Neural progenitor cell (in vitro differentiated cells): ENCODE measurements around the gene EPHA3. TPM values are rescaled to one million over a fixed set of nuclear protein-coding genes. Genes with fewer than 3 reads are reported as not detected.

Experiments used
- DNase-seq: peaks from one replicate; pipeline ENCODE4 v3.0.0-alpha.2; 2016; ENCODE audit warnings: low spot score
- H2AFZ ChIP-seq: fragments of 200-600 bp; sonication (generic); replicated peaks from 2 replicates; pipeline ENCODE4 v1.6.1; 2016; ENCODE audit warnings: antibody characterized with exemption
- H3F3A ChIP-seq: fragments of 200-600 bp; sonication (generic); 2 replicates; pipeline ENCODE4 v1.6.1; 2016; ENCODE audit warnings: antibody characterized with exemption, low read depth
- H3K27ac ChIP-seq: fragments of 200-600 bp; sonication (generic); 2 replicates; pipeline ENCODE4 v1.5.1; 2016; ENCODE audit warnings: mild to moderate bottlenecking
- H3K27me3 ChIP-seq: fragments of 200-600 bp; sonication (generic); 2 replicates; pipeline ENCODE4 v1.6.1; 2016; ENCODE audit warnings: mild to moderate bottlenecking, moderate library complexity
- H3K36me3 ChIP-seq: fragments of 200-600 bp; sonication (generic); 2 replicates; pipeline ENCODE4 v1.5.1; 2016
- H3K4me1 ChIP-seq: fragments of 200-600 bp; sonication (generic); 2 replicates; pipeline ENCODE4 v1.6.1; 2016; ENCODE audit warnings: mixed run types
- H3K4me2 ChIP-seq: fragments of 200-600 bp; sonication (generic); 2 replicates; pipeline ENCODE4 v1.6.1; 2016
- H3K4me3 ChIP-seq: fragments of 200-600 bp; sonication (generic); 2 replicates; pipeline ENCODE4 v1.5.1; 2016
- H3K79me2 ChIP-seq: fragments of 200-600 bp; sonication (generic); 2 replicates; pipeline ENCODE4 v1.6.1; 2016; ENCODE audit warnings: low read depth
- H3K9ac ChIP-seq: fragments of 200-600 bp; sonication (generic); 2 replicates; pipeline ENCODE4 v1.6.1; 2016
- H3K9me3 ChIP-seq: fragments of 200-600 bp; sonication (generic); 2 replicates; pipeline ENCODE4 v1.5.1; 2016; ENCODE audit warnings: low read depth
- H4K20me1 ChIP-seq: fragments of 200-600 bp; sonication (generic); 2 replicates; pipeline ENCODE4 v1.6.1; 2016; ENCODE audit warnings: low read depth
- H3K27ac Mint-ChIP-seq: 3 replicates; pipeline ENCODE4 v1.8.0; 2021; ENCODE audit warnings: mixed read lengths
- H3K27me3 Mint-ChIP-seq: 2 replicates; pipeline ENCODE4 v1.8.0; 2022; ENCODE audit warnings: low read depth, mild to moderate bottlenecking, inconsistent platforms, moderate library complexity, mixed read lengths; ENCODE audit not compliant: insufficient read depth
- H3K36me3 Mint-ChIP-seq: 3 replicates; pipeline ENCODE4 v1.8.0; 2021; ENCODE audit warnings: mixed read lengths
- H3K4me1 Mint-ChIP-seq: 3 replicates; pipeline ENCODE4 v1.8.0; 2021; ENCODE audit warnings: mixed read lengths
- H3K4me3 Mint-ChIP-seq: 3 replicates; pipeline ENCODE4 v1.8.0; 2021; ENCODE audit warnings: mild to moderate bottlenecking, moderate library complexity, mixed read lengths
- H3K9me3 Mint-ChIP-seq: 3 replicates; pipeline ENCODE4 v1.8.0; 2020; ENCODE audit warnings: mixed read lengths
- CTCF ChIP-seq: fragments of 200-600 bp; sonication (generic); IDR thresholded peaks from 2 replicates; pipeline ENCODE4 v1.5.1; 2017; ENCODE audit warnings: antibody characterized with exemption, mild to moderate bottlenecking
- EZH2 ChIP-seq: fragments of 200-600 bp; sonication (generic); IDR thresholded peaks from 2 replicates; pipeline ENCODE4 v1.6.1; 2017; ENCODE audit warnings: antibody characterized with exemption, mild to moderate bottlenecking, moderate library complexity
- EZH2phosphoT487 ChIP-seq: fragments of 200-600 bp; sonication (generic); IDR thresholded peaks from 2 replicates; pipeline ENCODE4 v1.6.1; 2017; ENCODE audit warnings: antibody characterized with exemption
- total RNA-seq: library from RNA; depleted of rRNA; stranded (reverse); fragments of >200 nt; gene quantifications from 2 replicates; pipeline ENCODE4 v1.2.3, GENCODE V29; 2015; ENCODE audit warnings: low replicate concordance

The EPHA3 gene
- total RNA-seq, 1 donor from 2014 or later: 0.36 TPM

- no peak overlapping the region for H3K9ac ChIP-seq
- no peak overlapping the region for H3K4me2 ChIP-seq
- Mint-ChIP-seq H3K27me3 (no peaks in the 10 kb centered on the region), H3K36me3 (peaks cover 7% of the 10 kb centered on the region), H3K9me3 (peaks cover 3% of the 10 kb centered on the region), H3K4me1 (peaks cover 31% of the 10 kb centered on the region), H3K27ac (no peak overlapping the region), H3K4me3 (no peak overlapping the region)
- TF ChIP-seq CTCF (no peak), EZH2phosphoT487 (no peak), EZH2 (no peak)
- no peaks in the 10 kb centered on the region for H3K9me3 ChIP-seq
- no peak for DNase-seq
- H3F3A ChIP-seq: no peaks in the 10 kb centered on the region
- no peak overlapping the region for H3K4me3 ChIP-seq
- H3K36me3 ChIP-seq: no peaks in the 10 kb centered on the region
- H3K4me1 ChIP-seq: no peaks in the 10 kb centered on the region
- no peaks in the 10 kb centered on the region for H4K20me1 ChIP-seq
- no peak overlapping the region for H2AFZ ChIP-seq
- H3K79me2 ChIP-seq: no peaks in the 10 kb centered on the region
- H3K27ac ChIP-seq: no peak overlapping the region
- H3K27me3 ChIP-seq: no peaks in the 10 kb centered on the region
Observed at GRCh38 chr3:89252860-89253259, 145.4 kb downstream of the EPHA3 start.

- no peak for TF ChIP-seq CTCF
- TF ChIP-seq EZH2phosphoT487: no peak
- TF ChIP-seq EZH2: no peak
- peaks cover 25% of the 10 kb centered on the region for H3K4me1 Mint-ChIP-seq
- peaks cover 3% of the 10 kb centered on the region for H3K9me3 Mint-ChIP-seq
- no peak overlapping the region for H3K9ac ChIP-seq
- H4K20me1 ChIP-seq: no peaks in the 10 kb centered on the region
- no peak overlapping the region for H3K27ac Mint-ChIP-seq
- H3K4me2 ChIP-seq: no peak overlapping the region
- H3K9me3 ChIP-seq: no peaks in the 10 kb centered on the region
- H2AFZ ChIP-seq: no peak overlapping the region
- H3F3A ChIP-seq: no peaks in the 10 kb centered on the region
- peaks cover 7% of the 10 kb centered on the region for H3K36me3 Mint-ChIP-seq
- no peak overlapping the region for H3K4me3 ChIP-seq
- no peaks in the 10 kb centered on the region for H3K27me3 Mint-ChIP-seq
- H3K36me3 ChIP-seq: no peaks in the 10 kb centered on the region
- peaks cover 8% of the 10 kb centered on the region for H3K4me1 ChIP-seq
- H3K4me3 Mint-ChIP-seq: no peak overlapping the region
- DNase-seq: no peak
- no peaks in the 10 kb centered on the region for H3K27me3 ChIP-seq
- no peaks in the 10 kb centered on the region for H3K79me2 ChIP-seq
- H3K27ac ChIP-seq: no peak overlapping the region
Observed at GRCh38 chr3:89256395-89256794, 149.0 kb downstream of the EPHA3 start.

GRCh38 chr3:89256882-89257281, 149.5 kb downstream of the EPHA3 start:
- peaks cover 7% of the 10 kb centered on the region for H3K36me3 Mint-ChIP-seq
- H3K27ac Mint-ChIP-seq: no peak overlapping the region
- Histone ChIP-seq H2AFZ (peak overlapping the region; percentile 82), H3K9me3 (no peaks in the 10 kb centered on the region), H3K27me3 (no peaks in the 10 kb centered on the region), H3F3A (no peaks in the 10 kb centered on the region), H3K4me3 (no peak overlapping the region), H3K27ac (no peak overlapping the region), H3K4me1 (peaks cover 8% of the 10 kb centered on the region), H4K20me1 (no peaks in the 10 kb centered on the region), H3K79me2 (no peaks in the 10 kb centered on the region), H3K4me2 (no peak overlapping the region), H3K9ac (no peak overlapping the region), H3K36me3 (no peaks in the 10 kb centered on the region)
- DNase-seq: no peak
- no peak overlapping the region for H3K4me3 Mint-ChIP-seq
- H3K4me1 Mint-ChIP-seq: peaks cover 25% of the 10 kb centered on the region
- TF ChIP-seq EZH2phosphoT487: no peak
- no peak for TF ChIP-seq CTCF
- no peak for TF ChIP-seq EZH2
- peaks cover 3% of the 10 kb centered on the region for H3K9me3 Mint-ChIP-seq
- H3K27me3 Mint-ChIP-seq: no peaks in the 10 kb centered on the region
